ENCODE measurements around the gene RABGAP1L.

DNA sequence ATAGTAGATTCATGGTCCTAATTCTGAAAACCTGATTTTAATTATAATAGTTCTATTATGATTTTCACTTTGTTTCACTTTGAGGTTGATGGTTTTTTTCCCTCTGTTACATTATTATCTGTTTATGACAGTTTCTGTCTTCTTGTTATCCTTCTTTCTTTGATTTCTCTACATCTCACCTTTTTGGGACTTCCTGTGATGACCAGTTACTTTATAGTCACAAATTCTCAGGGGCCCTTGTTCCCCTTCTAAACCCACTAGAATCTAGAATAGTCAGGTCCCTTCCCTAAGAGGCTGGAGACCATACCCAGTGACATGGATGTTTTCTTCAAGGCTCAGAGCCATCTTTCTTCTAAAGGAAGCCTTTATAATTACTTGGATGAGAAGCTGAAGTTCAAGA, 526.9 kb downstream of the RABGAP1L start:
- no peak for TF ChIP-seq POLR2A (IDR thresholded peaks at IDR 0.05; ENCODE audit: low read depth, low read length)
- TF ChIP-seq TAF1 (IDR thresholded peaks at IDR 0.05; ENCODE audit: low read depth, low read length), result no peak
- no peak for TF ChIP-seq POLR2AphosphoS5 (IDR thresholded peaks at IDR 0.05; ENCODE audit: low read depth, low read length)
- no peak for TF ChIP-seq PAX5 (IDR thresholded peaks at IDR 0.05; ENCODE audit: insufficient read depth, low read length, severe bottlenecking)
